Endothelial cell of umbilical vein (primary cell): ENCODE results near the gene CASP2. TPM values are rescaled to one million over a fixed set of nuclear protein-coding genes. Genes with fewer than 3 reads are reported as not detected.

ENCODE experiments used
- BruUV-seq: library from RNA; stranded (reverse); fragments of 400-500 nt; replicated peaks from 2 replicates; lab custom pipeline; 2021; lab: Mats Ljungman, UMichigan
- CTCF ChIA-PET: fragments of 300-600, 350-600 bp; sonication (Branson Sonifier 250); formaldehyde crosslinking; loops from one replicate; lab custom pipeline; 2021; ENCODE audit warnings: antibody characterized with exemption, inconsistent platforms; lab: Charles Lee
- POLR2A ChIA-PET: fragments of 300-600, 350-600 bp; sonication (Branson Sonifier 250); formaldehyde crosslinking; loops from one replicate; lab custom pipeline; 2021; ENCODE audit warnings: antibody characterized with exemption, inconsistent platforms; lab: Charles Lee
- DNase-seq: peaks from one replicate; pipeline ENCODE4 v3.0.0-alpha.2; 2011; ENCODE audit warnings: low read depth, low spot score
- FAIRE-seq: peaks from 2 replicates; lab custom pipeline; 2011; peaks lifted over from hg19 to GRCh38; lab: Jason Lieb, UNC
- H2AFZ ChIP-seq: 2 replicates; pipeline ENCODE4 v1.6.0; 2012; ENCODE audit warnings: low read depth, low read length, control low read depth, inconsistent platforms
- H3K27ac ChIP-seq: 2 replicates; pipeline ENCODE4 v1.5.1; 2011; ENCODE audit warnings: low read depth, mild to moderate bottlenecking, control low read depth, low read length, moderate library complexity; ENCODE audit not compliant: insufficient read depth
- H3K27me3 ChIP-seq, 2 experiments: 2 replicates each; pipeline versions ENCODE4 v1.6.0 to v1.6.1; 2011; ENCODE audit warnings: low read length in 2 of 2, mixed read lengths in 1 of 2; ENCODE audit not compliant: control insufficient read depth in 2 of 2, insufficient read depth in 2 of 2
- H3K36me3 ChIP-seq, 2 experiments: 2 replicates in 1 of 2; 3 replicates in 1 of 2; pipeline ENCODE4 v1.5.1; 2011; ENCODE audit warnings: low read length in 2 of 2, mild to moderate bottlenecking in 1 of 2, moderate library complexity in 1 of 2; ENCODE audit not compliant: control insufficient read depth in 2 of 2, insufficient read depth in 2 of 2; ENCODE audit errors: extremely low read depth in 1 of 2
- H3K4me1 ChIP-seq: 3 replicates; pipeline ENCODE4 v1.5.1; 2011; ENCODE audit warnings: mild to moderate bottlenecking, low read length; ENCODE audit not compliant: control insufficient read depth, insufficient read depth; ENCODE audit errors: extremely low read depth
- H3K4me2 ChIP-seq: 2 replicates; pipeline ENCODE4 v1.6.1; 2011; ENCODE audit warnings: low read length, control low read depth, mixed read lengths; ENCODE audit not compliant: insufficient read depth
- H3K4me3 ChIP-seq, 3 experiments: fragments of 200-600 bp in 1 of 3; sonication (generic), shearing (Covaris generic) in 1 of 3; replicated peaks in 1 of 3; 2 replicates each; pipeline ENCODE4 v1.5.1; 2011 to 2016; ENCODE audit warnings: control low read depth in 3 of 3, low read length in 3 of 3, mild to moderate bottlenecking in 2 of 3, inconsistent platforms in 1 of 3, low read depth in 1 of 3, moderate library complexity in 1 of 3; ENCODE audit not compliant: insufficient read depth in 1 of 3
- H3K79me2 ChIP-seq: 2 replicates; pipeline ENCODE4 v1.6.0; 2012; ENCODE audit warnings: low read length, inconsistent platforms; ENCODE audit not compliant: control insufficient read depth, insufficient read depth
- H3K9ac ChIP-seq: replicated peaks from 2 replicates; pipeline ENCODE3; 2011; ENCODE audit warnings: low read length, control low read depth; ENCODE audit not compliant: insufficient read depth; ENCODE audit errors: extremely low read depth
- H3K9me1 ChIP-seq: replicated peaks from 3 replicates; pipeline ENCODE4 v1.6.0; 2011; ENCODE audit warnings: mild to moderate bottlenecking, low read length; ENCODE audit not compliant: control insufficient read depth, insufficient read depth; ENCODE audit errors: extremely low read depth
- H3K9me3 ChIP-seq: replicated peaks from 2 replicates; pipeline ENCODE4 v1.5.1; 2012; ENCODE audit warnings: low read length, inconsistent platforms; ENCODE audit not compliant: control insufficient read depth, insufficient read depth
- H4K20me1 ChIP-seq: replicated peaks from 2 replicates; pipeline ENCODE3; 2011; ENCODE audit warnings: mild to moderate bottlenecking, low read length; ENCODE audit not compliant: control insufficient read depth, insufficient read depth; ENCODE audit errors: extremely low read depth
- EZH2 ChIP-seq: IDR thresholded peaks from 2 replicates; pipeline ENCODE4 v1.6.1; 2012; ENCODE audit warnings: borderline replicate concordance, low read depth, mild to moderate bottlenecking, moderate library complexity, low read length, inconsistent platforms; ENCODE audit not compliant: severe bottlenecking
- FOS ChIP-seq: IDR thresholded peaks from 2 replicates; pipeline ENCODE4 v1.6.1; 2011; ENCODE audit warnings: mild to moderate bottlenecking, low read length, moderate library complexity, borderline replicate concordance; ENCODE audit not compliant: insufficient read depth
- GATA2 ChIP-seq: IDR thresholded peaks from 2 replicates; pipeline ENCODE4 v1.7.0; 2011; ENCODE audit warnings: low read depth, mild to moderate bottlenecking, moderate library complexity, mixed read lengths, low read length; ENCODE audit not compliant: insufficient read length, insufficient read depth
- JUN ChIP-seq: IDR thresholded peaks from 2 replicates; pipeline ENCODE4 v1.6.1; 2011; ENCODE audit warnings: borderline replicate concordance, low read depth; ENCODE audit not compliant: insufficient read length, insufficient read depth
- MYC ChIP-seq: IDR thresholded peaks from one replicate; pipeline ENCODE4 v1.6.1; 2011; ENCODE audit warnings: mild to moderate bottlenecking, low read depth, low read length
- POLR2A ChIP-seq: IDR thresholded peaks from 2 replicates; pipeline ENCODE4 v1.6.1; 2012; ENCODE audit warnings: low read depth, mild to moderate bottlenecking, control low read depth, low read length
- POLR2AphosphoS5 ChIP-seq: IDR thresholded peaks from 2 replicates; pipeline ENCODE4 v1.6.1; 2012; ENCODE audit warnings: low read depth, mild to moderate bottlenecking, control low read depth, low read length, moderate library complexity; ENCODE audit not compliant: insufficient read depth
- dilution Hi-C: fragments of 300-500 bp; cut with MboI; formaldehyde crosslinking; loops from one replicate; pipeline ENCODE4 v1.15.0; 2019; ENCODE audit warnings: low sequenced_read_pairs; ENCODE audit not compliant: extremely low pct_ligation_motif_present
- intact Hi-C: fragments of 100-400 bp; cut with micrococcal nuclease; formaldehyde crosslinking; loops from one replicate; pipeline ENCODE4 v1.10.0; 2022
- polyA plus RNA-seq, 4 experiments: library from polyadenylated mRNA; depleted of rRNA in 3 of 4; stranded (reverse) in 3 of 4; unstranded in 1 of 4; fragments of >200 nt; gene quantifications; 2 replicates each; pipeline versions ENCODE4 v1.2.1 to v1.2.3, GENCODE V29; 2011 to 2012; ENCODE audit warnings: missing spikeins in 1 of 4
- total RNA-seq: library from RNA; stranded (reverse); gene quantifications from 2 replicates; pipeline ENCODE4 v1.2.3, GENCODE V29; 2021
- TF ChIP-seq, protein P1 (sequence below), 2 donors: IDR thresholded peaks; 1 replicate in 1 of 2; 2 replicates in 1 of 2; pipeline ENCODE4 v1.5.1; 2011; ENCODE audit warnings: low read length in 2 of 2, mild to moderate bottlenecking in 2 of 2, moderate library complexity in 2 of 2, control low read depth in 1 of 2, inconsistent platforms in 1 of 2, low read depth in 1 of 2; ENCODE audit not compliant: insufficient read depth in 1 of 2; ENCODE audit errors: extremely low read depth in 1 of 2
- TF ChIP-seq, protein P2 (sequence below): IDR thresholded peaks from 2 replicates; pipeline ENCODE4 v1.6.1; 2011; ENCODE audit not compliant: insufficient read depth, insufficient read length

Gene CASP2
- total and polyA plus RNA-seq, 2 donors (not counting 3 experiments of a cell fraction or from before 2014, with no cell fraction given) = 36.3 to 57.9 TPM

DNA sequence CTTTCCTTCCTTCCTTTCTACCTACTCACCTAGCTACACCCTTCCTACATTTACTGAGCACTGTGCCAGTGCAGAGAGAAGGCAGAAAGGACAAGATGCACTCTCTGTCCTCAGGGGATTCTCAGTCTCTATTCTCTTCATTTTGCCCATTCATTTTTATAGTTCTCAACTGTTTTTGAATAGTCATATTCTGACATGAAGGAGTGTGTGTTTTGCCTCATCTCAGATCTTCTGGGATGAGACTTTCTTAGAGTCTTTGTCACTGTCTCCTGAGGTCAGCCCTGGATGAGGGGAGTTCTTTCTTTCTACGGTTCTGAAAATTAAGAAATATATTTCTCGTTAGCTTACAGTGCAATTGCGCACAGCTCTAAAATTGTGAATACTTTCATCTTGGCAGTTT is 49.1 kb downstream of the CASP2 start:
- POLR2A ChIA-PET = interaction anchor here (0.6 kb wide), 1 partner anchor 25 kb away, joined by 6 read pairs; no protein-coding TSS in a partner anchor
- Histone ChIP-seq H3K4me2 (no peak overlapping the region), H3K9me1 (no peaks in the 10 kb centered on the region), H3K27me3 (peaks cover 10 to 11% of the 10 kb centered on the region in 2 experiments), H3K9ac (no peak overlapping the region), H3K4me3 (no peak overlapping the region), H3K9me3 (no peaks in the 10 kb centered on the region), H3K27ac (no peak overlapping the region), H4K20me1 (no peaks in the 10 kb centered on the region), H3K79me2 (no peaks in the 10 kb centered on the region), H3K4me1 (no peaks in the 10 kb centered on the region), H3K36me3 (no peaks in the 10 kb centered on the region), H2AFZ (no peak overlapping the region)
- no peak for FAIRE-seq
- CTCF ChIA-PET = interaction anchor here (0.8 to 2.0 kb wide), 9 partner anchors 9 to 80 kb away, joined by 3 to 10 read pairs (median 3); no protein-coding TSS in a partner anchor
- TF ChIP-seq EZH2 (no peak), POLR2AphosphoS5 (no peak), POLR2A (no peak), GATA2 (no peak), MYC (no peak), JUN (no peak), FOS (no peak)
- TF ChIP-seq, protein P1, sequence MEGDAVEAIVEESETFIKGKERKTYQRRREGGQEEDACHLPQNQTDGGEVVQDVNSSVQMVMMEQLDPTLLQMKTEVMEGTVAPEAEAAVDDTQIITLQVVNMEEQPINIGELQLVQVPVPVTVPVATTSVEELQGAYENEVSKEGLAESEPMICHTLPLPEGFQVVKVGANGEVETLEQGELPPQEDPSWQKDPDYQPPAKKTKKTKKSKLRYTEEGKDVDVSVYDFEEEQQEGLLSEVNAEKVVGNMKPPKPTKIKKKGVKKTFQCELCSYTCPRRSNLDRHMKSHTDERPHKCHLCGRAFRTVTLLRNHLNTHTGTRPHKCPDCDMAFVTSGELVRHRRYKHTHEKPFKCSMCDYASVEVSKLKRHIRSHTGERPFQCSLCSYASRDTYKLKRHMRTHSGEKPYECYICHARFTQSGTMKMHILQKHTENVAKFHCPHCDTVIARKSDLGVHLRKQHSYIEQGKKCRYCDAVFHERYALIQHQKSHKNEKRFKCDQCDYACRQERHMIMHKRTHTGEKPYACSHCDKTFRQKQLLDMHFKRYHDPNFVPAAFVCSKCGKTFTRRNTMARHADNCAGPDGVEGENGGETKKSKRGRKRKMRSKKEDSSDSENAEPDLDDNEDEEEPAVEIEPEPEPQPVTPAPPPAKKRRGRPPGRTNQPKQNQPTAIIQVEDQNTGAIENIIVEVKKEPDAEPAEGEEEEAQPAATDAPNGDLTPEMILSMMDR (IDR thresholded peaks at IDR 0.05; ENCODE audit: extremely low read depth in 1 of 2, insufficient read depth in 1 of 2, low read depth in 1 of 2, low read length in 2 of 2) = no peak
- TF ChIP-seq, protein P2, sequence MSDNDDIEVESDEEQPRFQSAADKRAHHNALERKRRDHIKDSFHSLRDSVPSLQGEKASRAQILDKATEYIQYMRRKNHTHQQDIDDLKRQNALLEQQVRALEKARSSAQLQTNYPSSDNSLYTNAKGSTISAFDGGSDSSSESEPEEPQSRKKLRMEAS = no peak
- intact Hi-C loops (no loop called here), dilution Hi-C loops (no loop called here)
- BruUV-seq = no TSS peak
- DNase-seq = no peak
